GM19099 (cell line): ENCODE data around the gene GSKIP.

Experiments used
- POLR2A ChIP-seq: IDR thresholded peaks from 3 replicates; pipeline ENCODE4 v1.6.1; 2011; ENCODE audit warnings: low read depth; ENCODE audit not compliant: insufficient read length; ENCODE audit errors: extremely low read depth

Gene GSKIP, protein sequence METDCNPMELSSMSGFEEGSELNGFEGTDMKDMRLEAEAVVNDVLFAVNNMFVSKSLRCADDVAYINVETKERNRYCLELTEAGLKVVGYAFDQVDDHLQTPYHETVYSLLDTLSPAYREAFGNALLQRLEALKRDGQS

DNA sequence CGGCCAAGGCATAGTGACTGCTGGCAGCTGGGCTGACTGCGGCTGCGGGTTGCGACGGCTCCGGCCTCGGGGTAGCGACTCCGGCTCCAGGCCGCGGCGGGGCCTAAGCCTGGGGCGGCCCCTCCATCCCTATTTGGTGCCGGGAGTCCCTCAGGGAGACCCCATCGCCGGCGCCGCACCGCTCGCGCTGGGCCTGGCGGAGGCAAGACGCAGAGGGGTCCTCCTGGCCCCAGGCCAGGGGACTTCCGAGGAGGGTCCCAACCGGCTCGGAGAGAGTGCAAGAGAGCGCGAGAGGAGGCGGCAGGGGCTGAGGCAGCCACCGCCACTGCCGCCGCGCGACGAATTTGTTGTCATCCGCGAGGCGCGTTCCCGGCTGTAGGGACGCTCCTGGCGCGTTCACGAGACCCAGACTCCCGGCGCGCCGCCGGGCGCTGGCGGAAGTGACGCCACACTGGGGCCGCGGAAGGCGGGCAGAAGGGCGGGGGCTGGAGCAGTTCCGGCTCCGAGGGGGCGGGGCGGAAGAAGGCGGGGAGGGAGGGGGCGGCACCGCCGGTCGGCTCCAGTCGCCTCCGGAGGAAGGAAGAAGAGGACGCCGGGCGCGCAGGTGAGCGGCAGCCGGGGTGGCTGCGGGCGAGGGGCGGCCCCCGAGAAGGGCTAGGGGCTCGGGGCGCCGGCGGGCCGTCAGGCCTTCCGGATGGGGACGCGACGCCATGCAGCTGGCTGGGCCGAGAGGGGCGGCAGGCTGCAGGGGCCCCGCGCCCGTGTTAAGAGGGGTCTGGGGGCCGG lies at the start of gene GSKIP, which contains the start of gene ATG2B:
Gene GSKIP, plus strand, starts transcription at position 562 of the 786 bp plus-strand sequence. CDS start 18,722 bp downstream, outside the sequence.
Gene ATG2B, minus strand, starts transcription at position 377 of the 786 bp plus-strand sequence. Its CDS starts 365 bp downstream, at position 12.
- peak; percentile 83 for TF ChIP-seq POLR2A

DNA sequence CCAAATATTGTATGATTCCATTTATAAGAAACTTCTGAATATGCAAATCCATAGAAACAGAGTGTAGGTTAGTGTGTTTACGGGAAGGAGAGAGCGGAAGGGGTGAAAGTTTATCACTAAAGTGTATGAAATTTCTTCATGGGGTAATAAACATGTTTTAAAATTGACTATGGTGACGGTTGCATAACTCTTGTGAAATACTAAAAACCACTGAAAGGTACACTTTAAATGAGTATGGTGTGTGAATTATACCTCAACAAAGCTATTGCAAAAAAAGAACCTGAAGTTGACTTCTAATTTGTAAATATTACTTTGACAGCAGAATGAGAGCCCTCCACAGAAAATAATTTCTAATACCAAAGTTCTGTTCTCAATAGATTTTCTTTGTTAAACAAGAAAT lies 47.2 kb upstream of the GSKIP start:
- TF ChIP-seq POLR2A, result no peak

DNA sequence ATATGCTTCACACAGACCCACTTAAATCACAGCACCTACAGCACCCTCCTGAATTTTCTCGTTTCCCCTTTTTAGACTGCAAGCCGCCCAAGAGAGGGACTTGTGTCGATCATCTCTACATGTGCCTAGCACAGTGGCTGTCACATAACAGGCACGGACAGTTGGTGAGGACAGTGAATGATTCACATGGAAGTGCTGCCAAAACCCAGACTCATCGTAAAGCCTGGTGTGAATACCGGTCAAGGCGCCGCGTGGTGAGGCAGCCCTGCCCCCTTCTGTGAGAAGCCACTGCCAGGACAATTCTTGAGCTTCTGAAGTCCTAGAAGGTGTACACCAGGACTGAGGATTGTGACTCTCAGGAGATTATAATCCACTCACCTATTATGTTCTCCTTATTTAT lies 44.5 kb upstream of the GSKIP start:
- TF ChIP-seq POLR2A, result no peak

DNA sequence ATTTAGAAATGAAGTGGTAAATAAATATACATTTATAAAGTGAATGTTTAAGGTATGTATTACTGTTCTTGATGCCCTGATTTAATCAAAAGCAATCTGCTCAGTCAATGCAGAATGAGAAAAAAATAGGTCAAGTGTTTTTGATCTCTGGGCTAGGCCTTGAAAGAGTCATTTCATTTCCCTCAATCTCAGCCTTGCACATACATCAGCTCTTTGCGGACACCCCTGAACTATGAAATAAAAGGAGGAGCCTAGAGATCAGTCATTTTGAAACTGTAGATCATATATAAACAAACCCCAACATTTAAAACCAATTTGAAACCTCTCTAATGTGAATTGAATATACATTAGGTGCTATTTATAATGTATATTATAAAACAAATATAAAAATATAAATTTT lies 42.7 kb upstream of the GSKIP start:
- TF ChIP-seq POLR2A, result no peak

DNA sequence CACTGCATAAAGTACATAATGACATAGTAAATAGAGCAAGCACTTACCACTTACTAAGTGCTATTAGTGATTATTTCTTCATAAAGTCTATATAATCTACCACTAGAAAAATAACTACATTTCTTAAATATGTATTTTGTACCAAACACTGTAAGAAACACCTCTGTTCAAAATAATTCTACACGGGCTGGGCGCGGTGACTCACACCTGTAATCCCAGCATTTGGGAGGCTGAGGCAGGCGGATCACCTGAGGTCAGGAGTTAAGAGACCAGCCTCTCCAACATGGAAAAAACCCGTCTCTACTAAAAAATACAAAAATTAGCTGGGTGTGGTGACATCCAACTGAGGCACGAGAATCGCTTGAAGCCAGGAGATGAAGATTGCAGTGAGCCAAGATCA lies 39.1 kb upstream of the GSKIP start:
- no peak for TF ChIP-seq POLR2A

DNA sequence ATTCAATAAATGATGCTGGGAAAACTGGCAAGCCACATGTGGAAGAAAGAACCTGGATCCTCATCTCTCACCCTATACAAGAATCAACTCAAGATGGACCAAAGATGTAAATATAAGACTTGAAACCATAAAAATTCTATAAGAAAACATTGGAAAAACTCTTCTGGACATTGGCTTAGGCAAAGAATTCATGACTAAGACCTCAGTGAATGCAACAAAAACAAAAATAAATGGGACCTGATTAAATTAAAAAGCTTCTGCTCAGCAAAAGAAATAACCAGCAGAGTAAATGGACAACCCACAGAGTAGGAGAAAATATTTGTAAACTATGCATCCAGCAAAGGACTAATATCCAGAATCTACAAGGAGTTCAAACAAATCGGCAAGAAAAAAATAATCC lies 24.8 kb upstream of the GSKIP start:
- TF ChIP-seq POLR2A, result no peak

DNA sequence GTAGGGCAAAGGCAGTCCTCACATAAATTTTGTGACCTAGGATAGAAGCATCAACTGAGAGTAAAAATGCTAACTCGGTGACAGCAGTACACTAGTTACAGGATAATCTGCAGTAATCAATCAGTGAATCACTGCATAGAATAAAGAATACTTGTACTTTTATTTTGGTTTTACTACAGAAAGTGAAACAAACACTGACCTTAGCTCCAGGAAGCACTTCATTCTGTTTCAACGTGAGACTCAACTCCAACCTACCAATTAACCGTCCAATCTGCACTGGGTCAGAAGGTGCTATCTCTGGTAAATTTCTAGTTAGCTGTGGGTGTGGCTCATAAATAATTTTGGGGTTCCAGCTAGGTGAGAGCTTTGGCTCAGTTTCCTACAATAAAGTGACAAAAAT lies 22.0 kb upstream of the GSKIP start:
- TF ChIP-seq POLR2A, result no peak

DNA sequence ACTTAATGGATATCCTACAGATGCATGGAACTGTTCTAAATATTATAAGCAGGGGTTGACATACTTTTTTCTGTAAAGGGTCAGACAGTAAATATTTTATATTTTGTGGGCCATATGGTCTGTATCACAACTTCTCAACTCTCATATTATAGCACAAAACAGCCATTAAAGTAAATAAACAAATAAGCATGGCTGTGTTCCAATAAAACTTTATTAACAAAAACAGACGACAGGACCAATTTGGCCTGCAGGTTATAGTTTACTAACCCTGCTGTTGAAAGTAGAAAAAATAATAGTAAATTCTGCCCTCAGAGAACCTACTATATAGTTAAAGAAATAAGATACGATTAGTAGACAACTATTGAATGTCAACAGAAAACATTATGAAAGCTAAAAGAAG lies 17.7 kb upstream of the GSKIP start:
- no peak for TF ChIP-seq POLR2A

DNA sequence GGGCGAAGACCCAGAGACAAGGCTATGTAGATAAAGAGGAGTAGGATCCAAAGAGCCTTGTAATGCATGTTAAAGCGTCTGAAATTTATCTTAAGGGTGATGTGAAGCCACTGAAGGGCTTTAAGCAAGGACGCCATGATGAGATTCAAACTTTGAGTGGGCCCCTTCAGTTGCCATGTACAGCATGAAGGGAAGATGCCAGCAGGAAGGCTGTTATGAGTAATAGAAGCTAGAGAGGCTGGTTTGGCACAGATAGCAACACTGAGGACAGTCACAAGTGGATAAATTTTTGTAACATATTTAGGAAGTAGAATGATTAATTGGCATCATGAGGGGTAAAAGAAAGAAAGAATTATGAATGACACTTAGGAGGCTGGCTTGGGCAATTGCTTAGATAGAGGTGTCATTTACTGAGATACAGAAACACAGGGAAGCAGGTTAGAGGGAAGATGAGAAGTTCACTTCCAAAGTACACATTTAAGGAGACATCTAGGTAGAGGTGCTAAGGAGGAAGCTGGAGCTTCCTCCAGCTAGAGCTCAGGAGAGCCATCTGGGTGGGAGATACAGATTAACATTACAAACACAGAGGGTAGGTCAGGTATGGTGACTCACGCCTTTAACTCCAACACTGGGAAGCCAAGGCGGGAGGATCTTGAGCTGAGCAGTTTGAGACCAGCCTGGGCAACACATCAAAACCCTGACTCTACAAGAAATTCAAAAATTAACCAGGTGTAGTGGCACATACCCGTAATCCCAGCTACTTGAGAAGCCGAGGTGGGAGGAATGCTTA lies 13.8 kb upstream of the GSKIP start:
- TF ChIP-seq POLR2A, result no peak

DNA sequence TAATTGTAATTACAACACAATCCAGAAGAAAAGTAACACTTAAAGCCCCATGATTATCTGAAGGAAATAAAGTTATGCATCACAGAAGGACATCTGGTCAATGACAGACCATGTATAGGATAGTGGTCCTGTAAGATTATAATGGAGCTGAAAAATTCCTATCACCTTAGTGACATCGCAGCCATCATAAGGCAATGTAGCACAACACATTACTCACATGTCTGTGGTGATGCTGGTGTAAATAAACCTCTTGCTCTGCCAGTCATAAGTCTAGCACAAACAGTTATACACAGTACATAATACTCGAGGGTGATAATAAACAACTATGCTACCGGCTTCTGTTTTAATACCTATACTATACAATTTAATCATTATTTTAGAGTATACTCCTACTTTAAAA lies 11.3 kb upstream of the GSKIP start:
- TF ChIP-seq POLR2A, result no peak

DNA sequence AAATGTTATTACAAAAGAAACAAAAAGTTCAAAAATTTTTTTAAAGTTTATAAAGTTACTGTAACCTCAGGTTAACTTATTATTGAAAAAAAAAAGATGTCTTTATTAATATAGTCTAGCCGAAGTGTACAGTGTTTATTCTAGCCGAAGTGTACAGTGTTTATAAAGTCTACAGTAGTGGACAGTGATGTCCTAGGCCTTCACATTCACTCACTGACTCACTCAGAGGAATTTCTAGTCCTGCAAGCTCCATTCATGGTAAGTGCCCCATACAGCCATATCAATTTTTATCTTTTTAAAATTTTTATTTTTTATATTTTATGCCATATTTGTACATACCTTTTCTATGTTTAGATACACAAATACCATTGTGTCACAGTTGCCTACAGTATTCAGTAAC lies 10.6 kb upstream of the GSKIP start:
- TF ChIP-seq POLR2A, result no peak

DNA sequence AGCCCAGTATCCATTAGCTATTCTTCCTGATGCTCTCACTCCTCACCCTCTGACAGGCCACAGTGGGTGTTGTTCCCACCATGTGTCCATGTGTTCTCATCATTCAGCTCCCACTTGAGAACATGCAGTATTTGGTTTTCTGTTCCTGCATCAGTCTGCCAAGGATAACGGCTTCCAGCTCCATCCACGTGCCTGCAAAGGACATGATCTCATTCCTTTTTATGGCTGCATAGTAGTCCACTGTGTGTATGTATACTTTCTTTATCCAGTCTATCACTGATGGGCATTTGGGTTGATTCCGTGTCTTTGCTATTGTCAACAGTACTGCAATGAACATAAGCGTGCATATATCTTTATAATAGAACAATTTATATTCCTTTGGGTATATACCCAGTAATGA lies 9.1 kb upstream of the GSKIP start:
- TF ChIP-seq POLR2A, result no peak

DNA sequence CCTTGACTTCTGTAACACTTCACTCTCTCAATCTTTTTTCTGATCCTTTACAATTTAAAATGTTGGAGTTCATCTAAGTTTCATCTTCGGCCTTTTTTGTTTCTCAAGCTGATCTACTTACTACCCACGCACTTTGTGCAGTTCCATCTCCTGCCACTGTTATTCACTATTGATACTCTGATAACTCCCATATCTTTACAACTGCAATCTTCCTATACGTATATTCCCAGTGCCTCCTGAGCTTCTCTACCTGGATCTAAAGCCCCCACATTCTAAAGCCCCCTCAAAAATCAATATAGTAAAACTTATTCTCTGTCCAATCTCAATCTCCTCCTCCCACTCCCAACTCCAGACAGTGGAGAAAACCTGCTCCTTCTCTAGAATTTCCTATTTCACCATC lies 6.1 kb upstream of the GSKIP start:
- TF ChIP-seq POLR2A, result no peak

DNA sequence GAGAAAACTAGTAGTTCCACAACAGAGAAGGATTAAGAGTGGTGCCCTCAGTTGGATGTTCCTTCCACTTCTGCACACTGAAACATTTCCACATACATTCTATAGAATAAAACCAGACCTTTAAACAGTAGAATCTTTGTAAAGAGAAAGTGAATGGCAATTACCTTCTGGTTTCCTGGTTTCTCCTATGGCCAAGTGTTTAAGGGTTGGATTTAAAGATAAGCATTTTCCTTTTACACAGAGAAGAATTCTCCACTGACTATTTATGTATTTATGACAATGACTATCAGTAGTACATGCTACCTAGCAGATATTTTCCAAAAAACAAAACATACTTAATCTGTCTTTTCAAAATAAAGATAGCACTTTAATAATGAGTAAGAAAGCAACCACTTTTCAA lies 3.4 kb upstream of the GSKIP start:
- TF ChIP-seq POLR2A, result no peak

DNA sequence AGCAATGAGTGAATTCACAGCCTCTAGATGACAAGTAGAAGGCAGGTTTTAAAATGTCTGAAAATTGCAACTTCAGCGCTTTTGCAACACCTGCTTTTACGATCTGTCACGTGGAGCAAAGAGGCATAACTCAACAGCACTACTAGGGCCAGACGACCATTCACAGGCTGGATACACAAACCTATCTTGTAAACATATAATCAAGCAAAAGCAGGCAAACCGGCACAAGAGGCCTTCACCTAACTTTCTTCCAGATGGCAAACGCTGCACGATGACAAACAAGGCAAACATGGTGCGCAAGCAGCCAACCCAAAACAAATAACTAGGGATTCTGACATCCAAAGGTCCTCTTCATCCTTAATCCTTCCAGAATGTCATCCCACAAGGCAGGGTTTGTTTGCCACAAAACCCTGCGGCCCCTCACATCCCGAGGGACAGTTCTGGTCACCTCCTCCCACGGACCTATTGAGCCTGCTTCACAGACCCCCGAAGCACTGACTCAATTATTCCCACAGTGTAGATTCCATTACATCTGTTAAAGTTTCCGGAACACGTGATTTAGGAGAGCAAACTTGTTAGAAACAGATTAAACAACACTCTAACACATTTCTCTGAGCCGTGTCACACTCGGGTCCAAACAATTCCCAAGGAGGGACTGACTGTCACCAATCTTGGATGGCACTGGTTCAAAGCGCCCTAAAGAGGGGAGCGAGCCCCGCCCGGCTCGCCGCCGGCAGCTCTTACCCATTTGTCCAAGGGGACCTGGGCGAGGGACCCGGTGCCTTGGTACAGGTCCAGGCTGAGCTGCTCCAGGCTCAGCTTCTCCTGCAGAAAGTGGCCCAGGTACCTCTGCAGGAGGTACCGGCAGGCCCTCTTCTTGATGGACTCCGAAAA lies 1.0 kb upstream of the GSKIP start:
- TF ChIP-seq POLR2A, result no peak
